Upper lobe of left lung (tissue), 4 donors: Measurements from ENCODE around the gene DOCK10.

Experiments
- CTCF ChIP-seq, 6 experiments: fragments of 450-650 bp in 4 of 6; fragments of 200-600 bp in 2 of 6; sonication (generic) in 2 of 6; IDR thresholded peaks; one replicate each; pipeline ENCODE4 v1.5.1; 2016 to 2019; ENCODE audit warnings: antibody characterized with exemption in 6 of 6
- POLR2A ChIP-seq, 4 donors: fragments of 450-650 bp; IDR thresholded peaks; one replicate each; pipeline ENCODE4 v1.5.1; 2016 to 2017; ENCODE audit warnings: antibody characterized with exemption in 4 of 4, mild to moderate bottlenecking in 2 of 4
- POLR2AphosphoS5 ChIP-seq, 2 donors: sonication (generic); formaldehyde crosslinking; IDR thresholded peaks; one replicate each; pipeline ENCODE4 v1.5.1; 2017; ENCODE audit warnings: antibody characterized with exemption in 2 of 2

- TF ChIP-seq POLR2A (IDR thresholded peaks at IDR 0.05) (no peak), CTCF (IDR thresholded peaks at IDR 0.05) (no peak), POLR2AphosphoS5 (IDR thresholded peaks at IDR 0.05) (no peak)
These were observed 317.9 kb downstream of the DOCK10 start for GRCh38 chr2:224724331-224724730.
